Measurements from ENCODE around the gene WDFY2. TPM values are rescaled to one million over a fixed set of nuclear protein-coding genes. Genes with fewer than 3 reads are reported as not detected.

The WDFY2 gene
- total RNA-seq, 1 experiment from 2014 or later, result 26.4 TPM

- Histone ChIP-seq H3K56ac (ENCODE audit: insufficient read length, low read depth, low read length) (no peak overlapping the region), H2BK15ac (ENCODE audit: low read depth, low read length) (no peak overlapping the region), H3K79me1 (ENCODE audit: insufficient read depth, low read depth, low read length, poor library complexity, severe bottlenecking) (no peaks in the 10 kb centered on the region), H3K79me2 (ENCODE audit: insufficient read depth, low read length) (peaks cover 28% of the 10 kb centered on the region), H2BK12ac (ENCODE audit: insufficient read length, low read depth, low read length) (no peak overlapping the region), H3T11ph (ENCODE audit: low read length) (no peak overlapping the region), H3K27ac (ENCODE audit: insufficient read length, low read depth, low read length) (no peak overlapping the region), H3K18ac (ENCODE audit: insufficient read length, low read depth, low read length) (no peak overlapping the region), H2AFZ (ENCODE audit: low read length) (no peak overlapping the region), H4K20me1 (ENCODE audit: control insufficient read depth, insufficient read depth, insufficient read length) (no peaks in the 10 kb centered on the region), H4K91ac (ENCODE audit: insufficient read length, low read depth, low read length) (no peak overlapping the region), H3K23me2 (ENCODE audit: insufficient read length, low read depth, low read length, poor library complexity, severe bottlenecking) (peaks cover 1% of the 10 kb centered on the region), H2BK120ac (ENCODE audit: low read depth, low read length, poor library complexity, severe bottlenecking) (no peak overlapping the region), H3K9me3 (ENCODE audit: control insufficient read depth, low read depth, low read length) (no peaks in the 10 kb centered on the region), H2BK5ac (ENCODE audit: insufficient read length, low read length) (no peak overlapping the region), H3K4me2 (ENCODE audit: insufficient read depth, insufficient read length, low read length) (no peak overlapping the region), H4K5ac (ENCODE audit: insufficient read length, low read depth, low read length) (no peak overlapping the region), H3K23ac (ENCODE audit: insufficient read length, low read depth, low read length) (no peak overlapping the region), H4K8ac (replicated peaks; ENCODE audit: insufficient read length, low read depth, low read length) (no peak overlapping the region), H3K4ac (ENCODE audit: low read depth, low read length) (no peak overlapping the region), H2AK5ac (ENCODE audit: insufficient read length, low read length) (no peak overlapping the region), H3K4me1 (ENCODE audit: insufficient read depth, low read length) (peaks cover 15% of the 10 kb centered on the region), H2BK20ac (ENCODE audit: low read depth, low read length, poor library complexity, severe bottlenecking) (no peak overlapping the region), H3K27me3 (ENCODE audit: insufficient read depth, low read length) (no peaks in the 10 kb centered on the region), H3K14ac (ENCODE audit: insufficient read depth, low read length) (no peak overlapping the region), H3K9ac (ENCODE audit: extremely low read depth, insufficient read length, low read length) (no peak overlapping the region)
- Mint-ChIP-seq H3K4me3 (peak overlapping the region; percentile 8 to 42; a peak in 4 of 5 replicates), H3K9me3 (no peaks in the 10 kb centered on the region; a peak in 1 of 5 replicates), H3K36me3 (ENCODE audit: insufficient read depth in 1 of 3, low read depth in 3 of 3) (no peaks in the 10 kb centered on the region), H3K4me1 (peaks cover 61 to 64% of the 10 kb centered on the region in 2 experiments), H3K27me3 (ENCODE audit: low read depth) (no peaks in the 10 kb centered on the region), H3K27ac (peak overlapping the region; percentile 86 to 97 (median 89); a peak in 6 of 7 replicates)
- no CpG with 5 or more reads among the region's 2 CpGs for WGBS (ENCODE audit: extremely low coverage, insufficient read length, low lambda C conversion rate)
- no peak for DNase-seq
- TF ChIP-seq CTCF (conservative IDR thresholded peaks at IDR 0.05), result no peak
Measured at GRCh38 chr13:51588406-51588949, 4.2 kb downstream of the WDFY2 start.
